Suprapubic skin (tissue), 3 donors: ENCODE results near the gene CALD1.

Experiments
- CTCF ChIP-seq, 2 donors: fragments of 200-600 bp in 1 of 2; fragments of 450-650 bp in 1 of 2; sonication (generic) in 1 of 2; IDR thresholded peaks; one replicate each; pipeline ENCODE4 v1.5.1; 2016 to 2019; ENCODE audit warnings: antibody characterized with exemption in 2 of 2, mild to moderate bottlenecking in 1 of 2, moderate library complexity in 1 of 2
- POLR2A ChIP-seq, 2 donors: fragments of 450-650 bp; IDR thresholded peaks; one replicate each; pipeline ENCODE4 v1.6.1; 2017; ENCODE audit warnings: antibody characterized with exemption in 2 of 2, mild to moderate bottlenecking in 2 of 2, moderate library complexity in 2 of 2

GRCh38 chr7:134962270-134962780, 182.9 kb downstream of the CALD1 start:
- TF ChIP-seq POLR2A (IDR thresholded peaks at IDR 0.05): no peak
- TF ChIP-seq CTCF (IDR thresholded peaks at IDR 0.05): no peak
